Stimulated activated naive CD8-positive, alpha-beta T cell treated with anti-CD3 and anti-CD28 coated beads, Interleukin-15, Interleukin-2, amounts not matched to agents 100 ng/mL and 50 ng/mL, for 24 hours (primary cell): ENCODE data around the gene IL31.
A peak's percentile ranks its signal among the peaks of the same experiment; 100 is the strongest.
"Not testable (repeated sequence)": the region's sequence is repeated elsewhere in the genome, so short reads cannot be mapped to it uniquely, and the experiment has no call there.

Source experiments
- H3K27ac Mint-ChIP-seq: one replicate; pipeline ENCODE4 v1.8.0; 2021; ENCODE audit warnings: mild to moderate bottlenecking, mixed read lengths
- H3K27me3 Mint-ChIP-seq: one replicate; pipeline ENCODE4 v1.8.0; 2021; ENCODE audit warnings: mixed read lengths
- H3K36me3 Mint-ChIP-seq: one replicate; pipeline ENCODE4 v1.8.0; 2021; ENCODE audit warnings: low read depth, mixed read lengths
- H3K4me1 Mint-ChIP-seq: one replicate; pipeline ENCODE4 v1.8.0; 2021; ENCODE audit warnings: low read depth, mixed read lengths
- H3K4me3 Mint-ChIP-seq: one replicate; pipeline ENCODE4 v1.8.0; 2021; ENCODE audit warnings: mild to moderate bottlenecking, mixed read lengths
- H3K9me3 Mint-ChIP-seq: one replicate; pipeline ENCODE4 v1.8.0; 2021; ENCODE audit warnings: mixed read lengths

Gene IL31

DNA sequence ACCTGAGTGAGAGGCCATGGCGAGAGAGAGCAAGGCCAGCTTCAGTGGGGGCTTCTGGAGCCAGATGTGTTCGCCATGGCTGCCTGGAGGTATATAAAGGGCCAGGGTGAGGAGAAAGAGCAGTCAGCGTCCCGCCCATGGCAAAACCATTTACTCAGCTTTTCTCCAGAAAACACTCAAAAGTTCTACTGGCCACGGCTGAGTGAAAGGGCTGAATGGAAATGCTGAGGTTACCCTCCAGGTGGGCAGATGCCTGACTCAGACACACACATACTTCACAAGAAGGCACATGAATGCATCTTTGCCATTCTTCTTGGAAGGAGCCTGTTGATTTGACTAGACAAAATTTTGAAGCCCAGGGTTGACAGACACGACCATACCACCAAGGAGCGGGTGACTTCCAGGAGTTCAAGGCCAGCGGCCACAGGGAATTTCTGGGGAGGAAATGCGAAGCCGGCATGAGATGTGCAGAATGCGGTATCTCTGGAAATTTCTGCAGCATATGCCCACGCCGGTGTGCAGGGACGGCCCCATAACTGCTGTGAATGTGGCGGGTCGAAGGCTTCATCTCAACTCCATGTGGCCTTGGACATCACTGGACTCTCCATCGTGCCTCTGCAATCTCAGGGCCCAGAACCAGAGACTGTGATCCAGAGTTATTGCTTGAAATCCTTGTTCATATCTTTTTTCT lies at the start of gene IL31:
Gene IL31, minus strand, starts transcription at position 67 of the 691 bp plus-strand sequence. Its CDS starts 49 bp downstream, at position 18.
- no peak within 1 kb of the TSS for H3K4me3 Mint-ChIP-seq
- H3K27me3 Mint-ChIP-seq: peaks cover 7% of the 10 kb centered on the region
- no peaks in the 10 kb centered on the region for H3K36me3 Mint-ChIP-seq
- no peak within 1 kb of the TSS for H3K27ac Mint-ChIP-seq
- H3K4me1 Mint-ChIP-seq: peaks cover 13% of the 10 kb centered on the region
- no peaks in the 10 kb centered on the region for H3K9me3 Mint-ChIP-seq

DNA sequence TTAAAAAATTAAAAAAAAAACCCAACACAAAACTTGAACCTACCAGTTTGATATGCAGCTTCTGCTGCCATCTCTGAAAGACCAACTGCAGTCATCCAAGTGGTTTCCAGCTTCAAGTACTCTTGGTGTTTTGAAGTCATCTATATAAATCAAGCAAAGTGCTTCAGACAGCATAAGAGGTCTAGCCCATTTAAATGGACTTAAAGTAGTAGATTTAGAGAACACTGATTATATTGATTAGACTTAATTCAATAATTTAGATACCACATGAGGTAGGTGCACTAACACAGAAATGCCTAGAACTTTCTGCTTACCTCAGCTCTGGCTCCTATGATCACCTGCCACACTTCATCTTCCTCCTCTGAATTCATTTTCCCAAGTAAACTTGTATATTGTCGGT lies 42.4 kb upstream of the IL31 start:
- Mint-ChIP-seq H3K27ac (no peak overlapping the region), H3K36me3 (peaks cover 58% of the 10 kb centered on the region)

GRCh38 chr12:122215771-122216170 lies 41.8 kb upstream of the IL31 start:
- Mint-ChIP-seq H3K27ac (no peak overlapping the region), H3K4me1 (no peaks in the 10 kb centered on the region), H3K9me3 (no peaks in the 10 kb centered on the region), H3K4me3 (no peak overlapping the region), H3K27me3 (no peaks in the 10 kb centered on the region), H3K36me3 (peaks cover 59% of the 10 kb centered on the region)

More for the DNA sequence above, 42.4 kb upstream of the IL31 start:
- Mint-ChIP-seq H3K27me3 (no peaks in the 10 kb centered on the region), H3K9me3 (no peaks in the 10 kb centered on the region), H3K4me1 (no peaks in the 10 kb centered on the region), H3K4me3 (no peak overlapping the region)

DNA sequence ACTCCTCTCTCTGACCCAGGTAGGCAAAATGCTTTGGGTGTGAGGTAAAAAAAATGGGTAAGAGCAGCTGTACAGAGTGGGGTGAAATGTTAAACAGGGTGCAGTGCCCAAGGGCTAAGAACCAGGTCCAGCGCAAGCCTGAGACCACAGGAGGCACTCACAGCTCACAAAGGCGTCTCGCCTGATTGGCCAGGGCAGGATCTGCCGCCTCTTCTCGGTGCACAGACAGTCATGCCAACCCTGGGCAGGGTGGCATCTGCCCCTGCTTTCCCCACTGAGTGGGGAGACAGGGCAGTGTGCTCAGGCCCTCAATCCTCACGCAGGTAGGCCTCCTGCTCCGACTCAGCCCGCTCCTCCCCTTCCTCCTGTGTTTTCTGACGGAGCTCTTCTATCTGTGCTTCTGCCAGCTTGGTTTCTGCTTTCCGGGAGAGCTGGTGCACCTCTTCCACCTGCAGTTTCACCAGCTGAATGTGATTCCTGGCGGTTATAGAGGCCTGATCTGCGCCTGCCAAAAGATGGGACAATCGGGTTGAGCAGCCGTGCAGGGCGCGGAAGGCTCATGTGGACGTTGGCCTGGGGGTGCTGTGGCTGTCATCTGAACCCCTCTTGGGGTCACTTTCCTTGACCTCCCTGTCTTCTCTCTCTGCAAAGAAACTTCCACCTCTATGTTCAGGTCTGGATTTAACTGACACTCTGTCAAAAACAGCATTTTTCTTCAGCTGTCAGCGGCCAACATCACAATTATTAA lies 34.2 kb upstream of the IL31 start:
- H3K4me3 Mint-ChIP-seq: no peak overlapping the region
- H3K27ac Mint-ChIP-seq: no peak overlapping the region
- no peaks in the 10 kb centered on the region for H3K9me3 Mint-ChIP-seq
- peaks cover 6% of the 10 kb centered on the region for H3K4me1 Mint-ChIP-seq
- peaks cover 42% of the 10 kb centered on the region for H3K36me3 Mint-ChIP-seq
- H3K27me3 Mint-ChIP-seq: peaks cover 10% of the 10 kb centered on the region

DNA sequence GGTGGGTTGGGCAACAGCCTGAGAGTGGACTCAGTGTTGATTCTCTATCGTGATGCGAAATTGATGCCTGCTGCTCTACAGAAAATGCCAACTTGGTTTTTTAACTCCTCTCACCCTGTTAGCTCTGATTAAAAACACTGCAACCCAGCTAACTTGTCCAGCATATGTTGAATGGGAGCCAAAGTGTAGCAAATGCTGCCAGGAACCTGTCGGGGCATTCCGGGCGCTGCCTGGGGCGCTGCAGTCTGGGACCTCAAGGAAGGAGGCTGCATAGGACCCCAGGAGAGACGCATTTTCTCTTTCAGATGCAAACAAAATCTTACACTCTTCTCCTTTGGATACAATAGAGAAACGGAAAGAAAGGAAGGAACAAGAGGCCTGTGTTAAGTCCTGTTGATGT lies 33.4 kb upstream of the IL31 start:
- Mint-ChIP-seq H3K4me1 (peaks cover 12% of the 10 kb centered on the region), H3K36me3 (peaks cover 37% of the 10 kb centered on the region), H3K4me3 (no peak overlapping the region), H3K27me3 (peaks cover 15% of the 10 kb centered on the region), H3K27ac (no peak overlapping the region), H3K9me3 (no peaks in the 10 kb centered on the region)

DNA sequence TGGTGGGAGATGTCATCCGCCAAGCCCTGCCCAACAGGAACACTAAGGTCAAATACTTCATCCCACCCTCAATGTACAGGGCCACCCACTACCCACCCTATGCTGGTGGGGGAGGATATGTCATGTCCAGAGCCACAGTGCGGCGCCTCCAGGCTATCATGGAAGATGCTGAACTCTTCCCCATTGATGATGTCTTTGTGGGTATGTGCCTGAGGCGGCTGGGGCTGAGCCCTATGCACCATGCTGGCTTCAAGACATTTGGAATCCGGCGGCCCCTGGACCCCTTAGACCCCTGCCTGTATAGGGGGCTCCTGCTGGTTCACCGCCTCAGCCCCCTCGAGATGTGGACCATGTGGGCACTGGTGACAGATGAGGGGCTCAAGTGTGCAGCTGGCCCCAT lies 33.0 kb upstream of the IL31 start:
- peaks cover 33% of the 10 kb centered on the region for H3K36me3 Mint-ChIP-seq
- peaks cover 13% of the 10 kb centered on the region for H3K4me1 Mint-ChIP-seq
- no peaks in the 10 kb centered on the region for H3K9me3 Mint-ChIP-seq
- H3K27me3 Mint-ChIP-seq: peaks cover 16% of the 10 kb centered on the region
- no peak overlapping the region for H3K4me3 Mint-ChIP-seq
- H3K27ac Mint-ChIP-seq: no peak overlapping the region

DNA sequence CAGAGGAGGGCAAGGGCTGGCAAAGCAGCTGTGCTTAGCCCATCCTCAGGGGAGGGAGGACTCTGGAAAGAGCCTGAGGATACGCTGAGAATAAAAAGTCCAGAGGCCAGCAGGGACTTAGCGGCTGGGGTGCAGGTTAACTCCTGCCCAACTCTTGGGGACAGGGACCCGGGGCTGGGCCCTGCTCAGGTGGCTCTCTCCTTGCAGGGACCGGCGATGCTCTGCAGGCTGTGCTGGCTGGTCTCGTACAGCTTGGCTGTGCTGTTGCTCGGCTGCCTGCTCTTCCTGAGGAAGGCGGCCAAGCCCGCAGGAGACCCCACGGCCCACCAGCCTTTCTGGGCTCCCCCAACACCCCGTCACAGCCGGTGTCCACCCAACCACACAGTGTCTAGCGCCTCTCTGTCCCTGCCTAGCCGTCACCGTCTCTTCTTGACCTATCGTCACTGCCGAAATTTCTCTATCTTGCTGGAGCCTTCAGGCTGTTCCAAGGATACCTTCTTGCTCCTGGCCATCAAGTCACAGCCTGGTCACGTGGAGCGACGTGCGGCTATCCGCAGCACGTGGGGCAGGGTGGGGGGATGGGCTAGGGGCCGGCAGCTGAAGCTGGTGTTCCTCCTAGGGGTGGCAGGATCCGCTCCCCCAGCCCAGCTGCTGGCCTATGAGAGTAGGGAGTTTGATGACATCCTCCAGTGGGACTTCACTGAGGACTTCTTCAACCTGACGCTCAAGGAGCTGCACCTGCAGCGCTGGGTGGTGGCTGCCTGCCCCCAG lies 32.3 kb upstream of the IL31 start:
- H3K9me3 Mint-ChIP-seq: no peaks in the 10 kb centered on the region
- H3K36me3 Mint-ChIP-seq: peaks cover 26% of the 10 kb centered on the region
- H3K27me3 Mint-ChIP-seq: peaks cover 20% of the 10 kb centered on the region
- H3K4me3 Mint-ChIP-seq: no peak overlapping the region
- H3K4me1 Mint-ChIP-seq: peaks cover 13% of the 10 kb centered on the region
- no peak overlapping the region for H3K27ac Mint-ChIP-seq

DNA sequence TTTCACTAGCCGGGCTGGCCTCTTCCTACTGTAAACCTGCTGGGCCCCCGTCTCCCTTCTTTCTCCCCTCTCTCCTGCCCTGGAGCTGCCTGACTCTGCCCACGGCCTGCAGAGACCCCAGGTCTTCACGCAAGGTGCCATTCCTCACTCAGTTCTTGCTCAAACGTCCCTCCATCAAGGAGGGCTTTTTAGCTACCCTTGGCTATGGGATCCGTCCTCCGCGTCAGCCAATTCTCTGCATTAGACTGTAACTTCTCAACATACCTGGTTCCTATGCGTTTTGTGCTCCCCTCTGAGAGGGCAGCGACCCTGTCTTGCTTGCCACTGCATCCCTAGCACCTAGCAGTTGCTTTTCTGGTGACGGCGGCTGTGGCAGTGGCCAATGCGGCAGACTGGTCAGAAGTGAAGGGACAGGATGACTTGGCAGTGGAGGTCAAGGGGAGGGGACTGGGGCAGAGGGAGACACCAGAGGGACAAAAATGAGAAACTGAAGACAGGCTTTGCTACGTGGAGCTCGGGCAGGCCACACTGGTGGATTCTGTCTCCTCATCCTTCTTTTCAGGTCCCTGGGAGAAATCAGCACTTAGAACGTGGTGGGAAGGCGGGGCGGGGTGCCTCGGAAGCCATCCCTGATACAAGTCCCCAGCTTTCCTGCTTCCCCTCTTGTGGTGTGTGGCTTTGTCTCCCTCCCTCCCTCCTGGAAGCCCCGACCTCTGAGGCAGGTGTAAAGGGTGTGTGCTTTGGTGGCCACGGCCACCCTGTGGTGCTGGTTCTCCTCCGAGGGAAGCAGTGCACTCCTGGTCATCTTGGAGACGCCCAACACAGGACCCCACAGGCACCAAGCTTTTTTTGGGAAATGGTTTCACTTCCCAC lies 31.3 kb upstream of the IL31 start:
- Mint-ChIP-seq H3K27me3 (peaks cover 21% of the 10 kb centered on the region), H3K9me3 (no peaks in the 10 kb centered on the region), H3K4me3 (peak overlapping the region; percentile 55), H3K4me1 (peaks cover 13% of the 10 kb centered on the region), H3K36me3 (peaks cover 23% of the 10 kb centered on the region), H3K27ac (no peak overlapping the region)

GRCh38 chr12:122204167-122205052 lies 30.4 kb upstream of the IL31 start:
- Mint-ChIP-seq H3K9me3 (no peaks in the 10 kb centered on the region), H3K27me3 (peaks cover 29% of the 10 kb centered on the region), H3K27ac (no peak overlapping the region), H3K4me3 (peak overlapping the region; percentile 55), H3K36me3 (peaks cover 15% of the 10 kb centered on the region), H3K4me1 (peaks cover 13% of the 10 kb centered on the region)

GRCh38 chr12:122203301-122204166 lies 29.5 kb upstream of the IL31 start, which contains the start of gene B3GNT4:
B3GNT4 (plus strand) TSS chr12:122203709; CDS start chr12:122204619, 910 bp downstream.
- Mint-ChIP-seq H3K36me3 (peaks cover 12% of the 10 kb centered on the region), H3K4me1 (peaks cover 13% of the 10 kb centered on the region), H3K27me3 (peaks cover 29% of the 10 kb centered on the region), H3K27ac (no peak within 1 kb of the TSS), H3K9me3 (no peaks in the 10 kb centered on the region), H3K4me3 (peak within 1 kb of the TSS; percentile 80)

DNA sequence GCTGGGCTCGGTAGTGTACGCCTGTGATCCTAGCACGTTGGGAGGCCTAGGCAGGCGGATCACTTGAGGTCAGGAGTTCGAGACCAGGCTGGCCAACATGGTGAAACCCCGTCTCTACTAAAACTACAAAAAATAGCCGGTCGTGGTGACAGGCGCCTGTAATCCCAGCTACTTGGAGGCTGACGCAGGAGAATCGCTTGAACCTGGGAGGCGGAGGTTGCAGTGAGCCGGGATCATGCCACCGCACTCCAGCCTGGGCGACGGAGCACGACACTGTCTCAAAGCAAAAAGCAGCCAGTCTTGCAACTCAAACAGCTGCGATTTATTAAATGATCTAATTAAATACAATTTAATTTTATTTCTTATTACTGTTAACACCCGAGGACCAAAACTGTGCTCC lies 28.8 kb upstream of the IL31 start:
- Mint-ChIP-seq H3K4me3 (peak overlapping the region; percentile 80), H3K27me3 (peaks cover 34% of the 10 kb centered on the region), H3K4me1 (peaks cover 18% of the 10 kb centered on the region)
- not testable (repeated sequence) for H3K27ac Mint-ChIP-seq, H3K9me3 Mint-ChIP-seq, H3K36me3 Mint-ChIP-seq

DNA sequence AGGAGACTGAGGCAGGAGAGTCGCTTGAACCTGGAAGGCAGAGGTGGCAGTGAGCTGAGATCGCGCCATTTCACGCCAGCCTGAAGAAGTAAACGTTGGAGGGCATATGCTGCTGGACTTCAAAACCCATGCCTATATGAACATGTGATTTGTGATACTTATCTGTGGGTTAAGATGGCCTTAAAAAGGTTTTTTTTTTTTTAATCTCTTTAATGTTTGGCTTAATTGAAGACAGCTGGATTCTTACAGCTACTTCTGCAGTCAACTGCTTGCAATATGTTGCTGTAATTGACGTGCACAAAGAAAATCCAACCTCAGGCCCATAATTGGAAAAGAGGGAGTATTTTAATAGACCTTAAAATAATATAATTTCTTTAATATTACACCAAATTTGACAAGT lies 28.0 kb upstream of the IL31 start:
- Mint-ChIP-seq H3K36me3 (no peaks in the 10 kb centered on the region), H3K4me1 (peaks cover 25% of the 10 kb centered on the region), H3K9me3 (no peaks in the 10 kb centered on the region), H3K4me3 (no peak overlapping the region), H3K27ac (no peak overlapping the region), H3K27me3 (peaks cover 40% of the 10 kb centered on the region)

GRCh38 chr12:122201381-122201780 lies 27.4 kb upstream of the IL31 start:
- H3K27me3 Mint-ChIP-seq: peaks cover 40% of the 10 kb centered on the region
- no peak overlapping the region for H3K27ac Mint-ChIP-seq
- H3K4me1 Mint-ChIP-seq: peaks cover 25% of the 10 kb centered on the region
- H3K9me3 Mint-ChIP-seq: no peaks in the 10 kb centered on the region
- H3K36me3 Mint-ChIP-seq: no peaks in the 10 kb centered on the region
- H3K4me3 Mint-ChIP-seq: no peak overlapping the region
